ENCODE results near the gene PTAR1.

DNA sequence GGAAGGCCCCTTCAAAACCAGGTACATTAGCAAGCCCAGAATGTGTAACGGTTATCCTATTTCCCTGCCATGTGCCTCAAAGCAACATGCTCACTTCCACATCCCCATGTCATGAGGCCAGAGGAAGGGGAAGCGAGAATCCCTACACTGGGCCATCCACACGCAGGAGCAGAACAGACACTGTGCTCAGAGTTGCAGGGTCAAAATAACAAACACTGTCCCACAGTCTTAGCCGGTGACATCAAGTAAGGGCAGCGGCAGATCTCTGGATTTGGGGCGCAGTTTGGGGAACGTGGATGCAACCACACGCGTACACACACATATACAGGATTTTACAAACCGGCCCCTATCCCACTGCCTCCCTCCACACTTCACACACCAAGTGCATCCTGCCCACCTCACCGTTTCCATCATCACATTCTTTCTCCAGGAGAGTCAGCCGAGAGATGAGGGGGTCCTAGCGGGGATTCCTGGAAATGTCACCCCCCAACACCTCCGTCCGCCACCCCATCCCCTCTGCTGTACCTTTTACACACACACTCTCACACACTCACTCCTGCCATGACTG, 88.4 kb downstream of the PTAR1 start:
- TF ChIP-seq CTCF (conservative IDR thresholded peaks at IDR 0.05; ENCODE audit: low read length) (no peak), EZH2phosphoT487 (IDR thresholded peaks at IDR 0.05; ENCODE audit: borderline replicate concordance, low read depth, low read length) (no peak)
